GM18867 (cell line): ENCODE data around the gene ERN2.

Source experiments
- ATAC-seq: cut with Tn5 transposase; IDR thresholded peaks from one replicate; pipeline ENCODE4 v1.9.1; 2021; ENCODE audit warnings: mild to moderate bottlenecking, moderate library complexity; ENCODE audit not compliant: unreplicated experiment

ERN2 gene

GRCh38 chr16:23689442-23690187 lies 23.4 kb downstream of the ERN2 start:
- no peak for ATAC-seq

- ATAC-seq, result no peak
These were observed 25.8 kb downstream of the ERN2 start for GRCh38 chr16:23687034-23687808.

- ATAC-seq, result no peak
These were observed 29.5 kb downstream of the ERN2 start for GRCh38 chr16:23683487-23683886.

GRCh38 chr16:23682181-23682580 lies 30.8 kb downstream of the ERN2 start:
- ATAC-seq, result no peak

- no peak for ATAC-seq
These were observed 33.1 kb downstream of the ERN2 start for GRCh38 chr16:23679986-23680336.

- ATAC-seq, result no peak
These were observed 33.6 kb downstream of the ERN2 start for GRCh38 chr16:23679274-23679985.

- peak; percentile 81 for ATAC-seq
These were observed 34.4 kb downstream of the ERN2 start, which contains the start of gene PLK1 for GRCh38 chr16:23678430-23679273. Gene PLK1, plus strand, starts transcription at chr16:23678889. Its CDS starts 44 bp downstream, at chr16:23678933.

- ATAC-seq, result no peak
These were observed 36.0 kb downstream of the ERN2 start for GRCh38 chr16:23676924-23677480.

GRCh38 chr16:23673971-23674614 lies 38.9 kb downstream of the ERN2 start:
- ATAC-seq, result no peak

GRCh38 chr16:23670137-23670776 lies 42.8 kb downstream of the ERN2 start:
- peak; percentile 94 for ATAC-seq

- no peak for ATAC-seq
These were observed 44.1 kb downstream of the ERN2 start for GRCh38 chr16:23668873-23669272.

GRCh38 chr16:23668225-23668624 lies 44.8 kb downstream of the ERN2 start:
- no peak for ATAC-seq

- no peak for ATAC-seq
These were observed 45.7 kb downstream of the ERN2 start for GRCh38 chr16:23667355-23667659.

- no peak for ATAC-seq
These were observed 46.3 kb downstream of the ERN2 start for GRCh38 chr16:23666571-23667354.

GRCh38 chr16:23663918-23664317 lies 49.1 kb downstream of the ERN2 start:
- ATAC-seq, result no peak

GRCh38 chr16:23651943-23652468 lies 61.0 kb downstream of the ERN2 start:
- no peak for ATAC-seq

- ATAC-seq, result no peak
These were observed 62.2 kb downstream of the ERN2 start for GRCh38 chr16:23650674-23651416.

GRCh38 chr16:23642246-23642774 lies 70.7 kb downstream of the ERN2 start:
- ATAC-seq, result no peak
